GM19468 (cell line): ENCODE results near the gene BCAS4.
"Not testable (repeated sequence)": the region's sequence is repeated elsewhere in the genome, so short reads cannot be mapped to it uniquely, and the experiment has no call there.

Experiments used
- ATAC-seq: cut with Tn5 transposase; IDR thresholded peaks from one replicate; pipeline ENCODE4 v1.9.1; 2021; ENCODE audit warnings: mild to moderate bottlenecking, moderate library complexity, moderate number of reproducible peaks; ENCODE audit not compliant: unreplicated experiment; ENCODE audit errors: extremely low read depth

Gene BCAS4

GRCh38 chr20:50872560-50873425 lies 77.9 kb downstream of the BCAS4 start:
- ATAC-seq: no peak

GRCh38 chr20:50873585-50873984 lies 78.7 kb downstream of the BCAS4 start:
- ATAC-seq: no peak

- no peak for ATAC-seq
These were observed 79.4 kb downstream of the BCAS4 start for GRCh38 chr20:50874111-50874757.

GRCh38 chr20:50874758-50875665 lies 80.2 kb downstream of the BCAS4 start:
- no peak for ATAC-seq

- ATAC-seq: no peak
These were observed 81.3 kb downstream of the BCAS4 start for GRCh38 chr20:50876063-50876685.

GRCh38 chr20:50876816-50877215 lies 82.0 kb downstream of the BCAS4 start:
- no peak for ATAC-seq

- ATAC-seq: no peak
These were observed 82.4 kb downstream of the BCAS4 start for GRCh38 chr20:50877232-50877743.

- no peak for ATAC-seq
These were observed 85.0 kb downstream of the BCAS4 start for GRCh38 chr20:50879649-50880550.

GRCh38 chr20:50881759-50882424 lies 87.0 kb downstream of the BCAS4 start:
- not testable (repeated sequence) for ATAC-seq

GRCh38 chr20:50883856-50884255 lies 89.0 kb downstream of the BCAS4 start:
- ATAC-seq: no peak

GRCh38 chr20:50885068-50885467 lies 90.2 kb downstream of the BCAS4 start:
- no peak for ATAC-seq

- no peak for ATAC-seq
These were observed 90.9 kb downstream of the BCAS4 start for GRCh38 chr20:50885781-50886180.

GRCh38 chr20:50886184-50886790 lies 91.4 kb downstream of the BCAS4 start:
- ATAC-seq: no peak

- no peak for ATAC-seq
These were observed 92.7 kb downstream of the BCAS4 start for GRCh38 chr20:50887576-50887975.

GRCh38 chr20:50891138-50891537 lies 96.3 kb downstream of the BCAS4 start:
- ATAC-seq: no peak

GRCh38 chr20:50892394-50892793 lies 97.5 kb downstream of the BCAS4 start:
- no peak for ATAC-seq

- ATAC-seq: no peak
These were observed 98.8 kb downstream of the BCAS4 start for GRCh38 chr20:50893620-50894019.
